Measurements from ENCODE around the gene MYH6. TPM values are rescaled to one million over a fixed set of nuclear protein-coding genes. Genes with fewer than 3 reads are reported as not detected.

Gene MYH6
- polyA plus RNA-seq, 3 donors: not detected

- Mint-ChIP-seq H3K4me1 (no peaks in the 10 kb centered on the region), H3K4me3 (no peak overlapping the region), H3K36me3 (no peaks in the 10 kb centered on the region), H3K27ac (peak overlapping the region in 1 of 7 donors; percentile 5), H3K27me3 (ENCODE audit: low read depth in 3 of 3) (peaks cover 6 to 15% (median 7%) of the 10 kb centered on the region in 3 donors), H3K9me3 (no peaks in the 10 kb centered on the region)
- H3K4me2 ChIP-seq (replicated peaks; ENCODE audit: extremely low read depth, low read length, poor library complexity, severe bottlenecking): no peak overlapping the region
- no peak overlapping the region for H3K27ac ChIP-seq (ENCODE audit: low read depth in 1 of 2, low read length in 2 of 2)
- no peak overlapping the region for H3K4me3 ChIP-seq (replicated peaks in 1 of 3; ENCODE audit: low read depth in 2 of 3, low read length in 3 of 3)
- intact Hi-C loops (cut with micrococcal nuclease): no loop called here
- no peaks in the 10 kb centered on the region for H3K4me1 ChIP-seq (ENCODE audit: control insufficient read depth in 1 of 2, insufficient read depth in 2 of 2, low read length in 2 of 2)
- 96% methylated on average over 36 of the region's 39 CpGs for WGBS (ENCODE audit: insufficient coverage)
- no peaks in the 10 kb centered on the region for H3K36me3 ChIP-seq (replicated peaks in 1 of 2; ENCODE audit: control insufficient read depth in 1 of 2, insufficient read depth in 2 of 2, low read length in 2 of 2)
- H4K20me1 ChIP-seq (ENCODE audit: insufficient read depth, low read length): no peaks in the 10 kb centered on the region
- no peak overlapping the region for H2AFZ ChIP-seq (ENCODE audit: insufficient read depth, low read depth, low read length, poor library complexity, severe bottlenecking)
- H3K9me3 ChIP-seq (replicated peaks in 1 of 2; ENCODE audit: control insufficient read depth in 1 of 2, insufficient read depth in 1 of 2, low read length in 2 of 2): no peaks in the 10 kb centered on the region
- H3K9ac ChIP-seq (ENCODE audit: insufficient read depth, low read length, poor library complexity, severe bottlenecking): no peak overlapping the region
- H3K79me2 ChIP-seq (ENCODE audit: insufficient read depth, low read length): no peaks in the 10 kb centered on the region
- DNase-seq: no peak
- TF ChIP-seq CTCF (IDR thresholded peaks at IDR 0.05): no peak
- no peaks in the 10 kb centered on the region for H3K27me3 ChIP-seq (ENCODE audit: control insufficient read depth in 2 of 2, insufficient read depth in 2 of 2, low read length in 2 of 2)
Observed at GRCh38 chr14:23414906-23415820, 7.1 kb upstream of the MYH6 start.

GRCh38 chr14:23414254-23414653 lies 6.2 kb upstream of the MYH6 start:
- H3K79me2 ChIP-seq (ENCODE audit: insufficient read depth, low read length): no peaks in the 10 kb centered on the region
- H2AFZ ChIP-seq (ENCODE audit: insufficient read depth, low read depth, low read length, poor library complexity, severe bottlenecking): no peak overlapping the region
- Mint-ChIP-seq H3K27ac (no peak overlapping the region), H3K4me1 (no peaks in the 10 kb centered on the region), H3K4me3 (no peak overlapping the region), H3K9me3 (no peaks in the 10 kb centered on the region), H3K36me3 (no peaks in the 10 kb centered on the region), H3K27me3 (ENCODE audit: low read depth in 3 of 3) (peaks cover 5 to 15% (median 6%) of the 10 kb centered on the region in 3 donors)
- no peaks in the 10 kb centered on the region for H4K20me1 ChIP-seq (ENCODE audit: insufficient read depth, low read length)
- no peak overlapping the region for H3K4me3 ChIP-seq (replicated peaks in 1 of 3; ENCODE audit: low read depth in 2 of 3, low read length in 3 of 3)
- no peaks in the 10 kb centered on the region for H3K4me1 ChIP-seq (ENCODE audit: control insufficient read depth in 1 of 2, insufficient read depth in 2 of 2, low read length in 2 of 2)
- H3K27ac ChIP-seq (ENCODE audit: low read depth in 1 of 2, low read length in 2 of 2): no peak overlapping the region
- H3K9ac ChIP-seq (ENCODE audit: insufficient read depth, low read length, poor library complexity, severe bottlenecking): no peak overlapping the region
- H3K4me2 ChIP-seq (replicated peaks; ENCODE audit: extremely low read depth, low read length, poor library complexity, severe bottlenecking): no peak overlapping the region
- 90% methylated on average over 3 of the region's 3 CpGs for WGBS (ENCODE audit: insufficient coverage)
- H3K27me3 ChIP-seq (ENCODE audit: control insufficient read depth in 2 of 2, insufficient read depth in 2 of 2, low read length in 2 of 2): no peaks in the 10 kb centered on the region
- TF ChIP-seq CTCF (IDR thresholded peaks at IDR 0.05): no peak
- H3K36me3 ChIP-seq (replicated peaks in 1 of 2; ENCODE audit: control insufficient read depth in 1 of 2, insufficient read depth in 2 of 2, low read length in 2 of 2): no peaks in the 10 kb centered on the region
- no peak for DNase-seq
- intact Hi-C loops (cut with micrococcal nuclease): no loop called here
- no peaks in the 10 kb centered on the region for H3K9me3 ChIP-seq (replicated peaks in 1 of 2; ENCODE audit: control insufficient read depth in 1 of 2, insufficient read depth in 1 of 2, low read length in 2 of 2)
